Parathyroid adenoma (tissue), 2 donors: ENCODE data around the gene PDIA2.

ENCODE experiments used
- H2AFZ ChIP-seq: fragments of 300-600 bp; sonication (generic); one replicate; pipeline ENCODE4 v1.7.0; 2017; ENCODE audit warnings: antibody characterized with exemption, mild to moderate bottlenecking
- H3K27ac ChIP-seq: fragments of 300-600 bp; sonication (generic); one replicate; pipeline ENCODE4 v1.7.0; 2017
- H3K27me3 ChIP-seq: fragments of 300-600 bp; sonication (generic); one replicate; pipeline ENCODE4 v1.7.0; 2017; ENCODE audit warnings: low read length; ENCODE audit not compliant: control insufficient read depth, insufficient read depth
- H3K36me3 ChIP-seq: fragments of 300-600 bp; sonication (generic); one replicate; pipeline ENCODE4 v1.7.0; 2017; ENCODE audit warnings: low read length; ENCODE audit not compliant: control insufficient read depth, insufficient read depth
- H3K4me1 ChIP-seq: fragments of 300-600 bp; sonication (generic); one replicate; pipeline ENCODE4 v1.7.0; 2017; ENCODE audit warnings: control low read depth
- H3K4me2 ChIP-seq: fragments of 300-600 bp; sonication (generic); one replicate; pipeline ENCODE4 v1.7.0; 2017; ENCODE audit warnings: low read length
- H3K4me3 ChIP-seq: fragments of 300-600 bp; sonication (generic); one replicate; pipeline ENCODE4 v1.7.0; 2017; ENCODE audit warnings: low read depth, low read length
- H3K79me2 ChIP-seq: fragments of 300-600 bp; sonication (generic); one replicate; pipeline ENCODE4 v1.7.0; 2017; ENCODE audit warnings: control low read depth
- H3K9ac ChIP-seq: fragments of 300-600 bp; sonication (generic); one replicate; pipeline ENCODE4 v1.7.0; 2017; ENCODE audit warnings: mild to moderate bottlenecking
- H3K9me3 ChIP-seq: fragments of 300-600 bp; sonication (generic); one replicate; pipeline ENCODE4 v1.7.0; 2017; ENCODE audit warnings: low read length; ENCODE audit not compliant: control insufficient read depth
- TF ChIP-seq, protein P1 (sequence below): fragments of 300-600 bp; sonication (generic); IDR thresholded peaks from one replicate; pipeline ENCODE4 v1.7.0; 2017; ENCODE audit warnings: antibody characterized with exemption, mild to moderate bottlenecking
- donor health status: primary hyperparathyroidism.

Gene PDIA2

GRCh38 chr16:309476-309875, 26.5 kb downstream of the PDIA2 start:
- H3K4me2 ChIP-seq = no peak overlapping the region
- no peak overlapping the region for H2AFZ ChIP-seq
- TF ChIP-seq, protein P1, sequence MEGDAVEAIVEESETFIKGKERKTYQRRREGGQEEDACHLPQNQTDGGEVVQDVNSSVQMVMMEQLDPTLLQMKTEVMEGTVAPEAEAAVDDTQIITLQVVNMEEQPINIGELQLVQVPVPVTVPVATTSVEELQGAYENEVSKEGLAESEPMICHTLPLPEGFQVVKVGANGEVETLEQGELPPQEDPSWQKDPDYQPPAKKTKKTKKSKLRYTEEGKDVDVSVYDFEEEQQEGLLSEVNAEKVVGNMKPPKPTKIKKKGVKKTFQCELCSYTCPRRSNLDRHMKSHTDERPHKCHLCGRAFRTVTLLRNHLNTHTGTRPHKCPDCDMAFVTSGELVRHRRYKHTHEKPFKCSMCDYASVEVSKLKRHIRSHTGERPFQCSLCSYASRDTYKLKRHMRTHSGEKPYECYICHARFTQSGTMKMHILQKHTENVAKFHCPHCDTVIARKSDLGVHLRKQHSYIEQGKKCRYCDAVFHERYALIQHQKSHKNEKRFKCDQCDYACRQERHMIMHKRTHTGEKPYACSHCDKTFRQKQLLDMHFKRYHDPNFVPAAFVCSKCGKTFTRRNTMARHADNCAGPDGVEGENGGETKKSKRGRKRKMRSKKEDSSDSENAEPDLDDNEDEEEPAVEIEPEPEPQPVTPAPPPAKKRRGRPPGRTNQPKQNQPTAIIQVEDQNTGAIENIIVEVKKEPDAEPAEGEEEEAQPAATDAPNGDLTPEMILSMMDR = no peak
- H3K27me3 ChIP-seq = no peaks in the 10 kb centered on the region
- no peaks in the 10 kb centered on the region for H3K36me3 ChIP-seq
- H3K9ac ChIP-seq = no peak overlapping the region
- no peak overlapping the region for H3K27ac ChIP-seq
- no peak overlapping the region for H3K4me3 ChIP-seq
- no peaks in the 10 kb centered on the region for H3K9me3 ChIP-seq
- H3K4me1 ChIP-seq = no peaks in the 10 kb centered on the region
- peaks cover 13% of the 10 kb centered on the region for H3K79me2 ChIP-seq

DNA sequence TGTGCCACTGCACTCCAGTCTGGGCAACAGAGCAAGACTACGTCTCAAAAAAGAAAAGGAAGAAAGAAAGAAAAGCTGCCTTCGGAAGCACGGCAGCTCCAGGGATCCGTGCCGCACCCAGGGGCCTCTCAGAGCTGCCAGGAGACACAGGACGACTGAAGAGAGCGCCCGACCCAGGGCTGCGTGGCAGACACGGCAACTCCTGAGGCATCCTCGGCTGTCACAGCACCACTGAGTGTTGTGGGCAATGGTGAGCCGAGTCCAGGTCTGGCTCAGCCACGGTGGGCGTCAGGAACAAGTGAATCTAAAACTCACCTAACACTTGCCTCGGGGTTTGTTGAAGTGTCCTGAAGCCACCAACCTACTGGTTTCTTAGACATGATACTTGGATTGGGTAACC, 28.8 kb downstream of the PDIA2 start:
- no peaks in the 10 kb centered on the region for H3K27me3 ChIP-seq
- peaks cover 19% of the 10 kb centered on the region for H3K79me2 ChIP-seq
- no peaks in the 10 kb centered on the region for H3K4me1 ChIP-seq
- TF ChIP-seq, protein P1 = no peak
- H3K4me2 ChIP-seq = no peak overlapping the region
- H3K27ac ChIP-seq = no peak overlapping the region
- H3K36me3 ChIP-seq = no peaks in the 10 kb centered on the region
- no peaks in the 10 kb centered on the region for H3K9me3 ChIP-seq
- no peak overlapping the region for H3K4me3 ChIP-seq
- no peak overlapping the region for H2AFZ ChIP-seq
- no peak overlapping the region for H3K9ac ChIP-seq

DNA sequence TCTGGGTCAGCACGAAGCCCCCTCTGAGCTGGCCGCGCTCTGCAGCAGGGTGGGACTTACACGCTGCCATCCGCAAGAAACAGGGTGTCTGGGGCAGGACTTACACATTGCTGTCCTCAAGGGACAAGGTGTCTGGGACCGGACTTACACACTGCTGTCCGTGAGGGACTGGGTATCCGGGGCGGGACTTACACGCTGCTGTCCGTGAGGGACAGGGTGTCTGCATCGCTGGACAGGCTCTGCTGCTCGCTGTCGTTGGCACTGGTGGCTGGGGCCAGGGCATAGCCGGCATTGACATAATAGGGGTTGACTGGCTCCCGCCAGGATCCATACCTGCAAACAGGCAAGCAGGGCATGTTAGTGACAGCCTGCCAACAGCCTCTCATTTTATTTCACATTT, 31.4 kb downstream of the PDIA2 start:
- Histone ChIP-seq H3K27me3 (no peaks in the 10 kb centered on the region), H3K79me2 (peaks cover 43% of the 10 kb centered on the region), H2AFZ (no peak overlapping the region)

GRCh38 chr16:314795-315299, 31.9 kb downstream of the PDIA2 start:
- no peaks in the 10 kb centered on the region for H3K36me3 ChIP-seq
- H3K4me3 ChIP-seq = no peak overlapping the region
- H2AFZ ChIP-seq = no peak overlapping the region
- H3K9me3 ChIP-seq = no peaks in the 10 kb centered on the region
- peaks cover 46% of the 10 kb centered on the region for H3K79me2 ChIP-seq
- no peak overlapping the region for H3K27ac ChIP-seq
- H3K27me3 ChIP-seq = no peaks in the 10 kb centered on the region
- H3K4me2 ChIP-seq = no peak overlapping the region
- no peaks in the 10 kb centered on the region for H3K4me1 ChIP-seq
- TF ChIP-seq, protein P1 = no peak
- H3K9ac ChIP-seq = no peak overlapping the region

More for the DNA sequence above, 31.4 kb downstream of the PDIA2 start:
- TF ChIP-seq, protein P1 = no peak
- H3K36me3 ChIP-seq = no peaks in the 10 kb centered on the region
- H3K4me2 ChIP-seq = no peak overlapping the region
- H3K4me1 ChIP-seq = no peaks in the 10 kb centered on the region
- H3K9ac ChIP-seq = no peak overlapping the region
- no peak overlapping the region for H3K27ac ChIP-seq
- no peak overlapping the region for H3K4me3 ChIP-seq
- H3K9me3 ChIP-seq = no peaks in the 10 kb centered on the region

GRCh38 chr16:316741-317464, 33.9 kb downstream of the PDIA2 start:
- H3K9ac ChIP-seq = no peak overlapping the region
- peaks cover 56% of the 10 kb centered on the region for H3K79me2 ChIP-seq
- TF ChIP-seq, protein P1 = no peak
- no peak overlapping the region for H3K27ac ChIP-seq
- no peaks in the 10 kb centered on the region for H3K4me1 ChIP-seq
- H3K36me3 ChIP-seq = no peaks in the 10 kb centered on the region
- no peak overlapping the region for H3K4me2 ChIP-seq
- H2AFZ ChIP-seq = no peak overlapping the region
- H3K27me3 ChIP-seq = no peaks in the 10 kb centered on the region
- no peak overlapping the region for H3K4me3 ChIP-seq
- H3K9me3 ChIP-seq = no peaks in the 10 kb centered on the region
